ENCODE data around the gene TNFRSF19.

DNA sequence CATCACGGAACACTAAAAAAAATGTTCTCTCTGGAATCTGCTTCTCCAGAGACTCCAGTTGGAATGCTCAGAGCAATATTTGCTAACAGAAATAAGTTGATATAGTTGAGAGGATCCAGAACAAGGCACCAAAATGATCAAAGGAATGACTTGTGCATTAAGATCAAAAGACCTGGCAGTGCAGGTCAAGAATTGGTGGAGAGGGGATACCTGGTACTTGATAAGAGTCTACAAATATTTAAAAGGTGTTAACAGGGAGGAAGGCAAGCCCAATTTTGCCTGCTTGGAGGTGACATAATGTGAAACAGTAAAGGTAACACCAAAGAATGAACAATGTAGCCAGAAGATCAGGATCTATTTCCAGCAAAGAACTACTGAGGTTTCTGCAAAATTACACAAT, 20.0 kb upstream of the TNFRSF19 start:
- TF ChIP-seq ZFP3 (CRISPR knock-in tag; IDR thresholded peaks at IDR 0.05) (no peak), RARB (CRISPR knock-in tag; IDR thresholded peaks at IDR 0.05) (no peak)
